ENCODE results near the gene POLA1.

POLA1 gene

DNA sequence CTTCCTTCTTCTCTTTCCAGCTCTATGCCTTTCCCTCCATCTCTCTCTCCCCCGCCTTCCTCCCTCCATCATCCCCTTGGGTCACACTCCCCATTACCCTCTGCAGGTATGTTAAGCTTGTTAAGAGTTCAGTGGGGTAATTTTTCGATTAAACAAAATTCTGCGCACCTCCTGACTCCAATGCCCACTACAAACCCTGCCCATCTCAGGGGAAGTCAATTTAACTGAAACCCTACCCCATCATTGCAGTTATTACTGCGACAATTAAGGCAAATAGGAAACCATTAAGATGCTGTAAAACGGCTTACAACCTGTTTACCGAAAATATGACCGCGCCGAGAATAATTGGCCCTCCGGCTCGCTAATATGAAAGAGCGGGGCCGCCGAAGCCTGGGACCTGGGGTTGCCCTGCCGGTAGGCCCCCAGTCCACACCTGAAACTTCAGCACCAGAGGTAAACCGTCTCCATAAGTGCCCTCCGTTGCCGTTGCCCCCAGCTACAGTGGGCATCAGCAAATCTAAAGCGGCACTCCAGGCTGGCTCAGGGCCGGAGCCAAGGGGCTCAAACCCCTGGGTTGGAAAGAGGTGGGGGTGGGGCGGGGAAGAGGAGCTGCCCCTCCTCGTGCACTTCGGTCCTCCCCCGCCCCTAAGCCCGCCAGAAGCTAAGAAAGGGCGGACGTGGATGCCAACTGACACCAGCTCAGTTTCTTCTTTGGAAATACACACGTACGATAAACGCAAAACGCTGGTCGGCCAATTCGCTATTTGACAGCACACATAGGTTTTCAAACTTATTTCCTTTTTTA, 317.3 kb downstream of the POLA1 start:
- DNase-seq (ENCODE audit: low spot score), result no peak

GRCh38 chrX:25011589-25012432, 318.1 kb downstream of the POLA1 start:
- DNase-seq (ENCODE audit: low spot score), result no peak

GRCh38 chrX:25012433-25012735, 318.7 kb downstream of the POLA1 start:
- no peak for DNase-seq (ENCODE audit: low spot score)

DNA sequence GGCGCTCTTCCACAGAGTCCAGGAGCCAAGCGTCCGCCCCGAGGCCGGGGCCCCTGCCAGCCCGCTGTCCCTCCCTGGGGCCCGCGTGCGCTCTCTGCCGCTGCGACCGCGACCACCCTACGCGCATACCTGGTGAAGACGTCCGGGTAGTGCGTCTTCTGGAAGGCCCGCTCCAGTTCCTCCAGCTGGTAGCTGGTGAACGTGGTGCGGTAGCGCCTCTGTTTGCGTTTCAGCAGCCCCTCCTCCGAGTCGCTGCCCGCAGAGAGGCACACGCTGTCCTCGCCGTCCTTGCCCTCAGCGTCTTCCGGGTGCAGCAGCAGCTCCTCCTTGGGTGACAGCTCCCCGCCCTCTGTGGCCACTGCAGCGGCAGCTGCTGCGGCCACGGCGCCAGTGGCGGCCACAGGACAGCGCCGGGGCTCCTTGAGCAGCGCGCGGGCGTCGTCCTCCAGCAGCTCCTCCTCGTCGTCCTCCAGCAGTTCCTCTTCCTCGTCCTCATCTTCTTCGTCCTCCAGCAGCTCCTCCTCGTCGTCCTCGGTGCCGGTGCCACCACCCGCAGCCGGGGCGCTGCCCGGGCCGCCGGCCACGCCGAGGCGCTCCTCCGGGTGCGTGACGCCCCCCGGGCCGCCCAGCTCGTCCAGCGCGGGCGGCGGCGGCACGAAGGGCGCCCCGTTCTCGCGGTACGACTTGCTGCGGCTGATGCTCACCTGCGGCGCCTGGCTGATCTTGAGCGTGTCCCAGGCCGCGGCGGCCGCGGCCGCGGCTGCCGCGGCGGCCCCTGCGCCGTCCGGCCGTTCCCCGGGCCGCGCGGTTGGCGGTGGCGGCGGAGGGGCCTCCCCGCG, 319.3 kb downstream of the POLA1 start:
- DNase-seq (ENCODE audit: low spot score), result no peak

- no peak for DNase-seq (ENCODE audit: low spot score)
Measured at GRCh38 chrX:25013632-25014365, 320.1 kb downstream of the POLA1 start.

GRCh38 chrX:25014366-25014838, 320.7 kb downstream of the POLA1 start:
- no peak for DNase-seq (ENCODE audit: low spot score)

- DNase-seq (ENCODE audit: low spot score), result no peak
Measured at GRCh38 chrX:25015486-25016360, 322.0 kb downstream of the POLA1 start, which contains the start of gene ARX. TSS of gene ARX (minus strand) at chrX:25015965. CDS start at chrX:25015737, 228 bp downstream.

- DNase-seq (ENCODE audit: low spot score), result no peak
Measured at GRCh38 chrX:25016361-25016671, 322.6 kb downstream of the POLA1 start.

DNA sequence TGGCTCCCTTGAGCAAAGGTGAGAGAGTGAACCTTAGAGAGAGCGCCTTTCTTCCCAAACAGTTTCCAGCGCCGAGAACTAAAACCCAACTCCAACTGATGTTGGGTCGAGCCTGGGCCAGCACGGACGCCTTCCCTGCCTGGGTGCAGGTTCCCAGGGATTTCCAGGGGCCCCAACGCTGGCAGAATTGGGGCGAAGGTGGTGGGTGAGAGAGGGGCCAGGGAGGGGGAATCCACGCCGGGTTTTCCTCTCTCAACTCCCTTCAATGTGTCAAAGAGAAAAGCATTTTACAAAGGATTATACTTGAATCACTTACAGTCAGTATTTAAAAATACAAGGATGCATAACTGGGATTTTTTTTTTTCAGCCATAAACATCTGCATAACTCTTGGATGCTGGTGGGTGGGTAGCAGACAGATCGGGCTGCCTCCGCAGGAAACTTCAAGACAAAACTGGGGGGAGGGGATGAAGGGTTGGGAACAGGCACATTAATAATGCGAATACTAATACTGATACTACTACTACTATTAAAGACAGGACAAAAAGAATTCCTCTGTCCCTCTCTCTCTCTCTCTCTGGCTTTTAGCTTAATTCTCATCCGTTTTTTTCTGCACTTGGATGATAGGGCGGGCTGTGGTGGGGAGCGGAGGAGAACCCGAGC, 323.4 kb downstream of the POLA1 start:
- DNase-seq (ENCODE audit: low spot score), result no peak

DNA sequence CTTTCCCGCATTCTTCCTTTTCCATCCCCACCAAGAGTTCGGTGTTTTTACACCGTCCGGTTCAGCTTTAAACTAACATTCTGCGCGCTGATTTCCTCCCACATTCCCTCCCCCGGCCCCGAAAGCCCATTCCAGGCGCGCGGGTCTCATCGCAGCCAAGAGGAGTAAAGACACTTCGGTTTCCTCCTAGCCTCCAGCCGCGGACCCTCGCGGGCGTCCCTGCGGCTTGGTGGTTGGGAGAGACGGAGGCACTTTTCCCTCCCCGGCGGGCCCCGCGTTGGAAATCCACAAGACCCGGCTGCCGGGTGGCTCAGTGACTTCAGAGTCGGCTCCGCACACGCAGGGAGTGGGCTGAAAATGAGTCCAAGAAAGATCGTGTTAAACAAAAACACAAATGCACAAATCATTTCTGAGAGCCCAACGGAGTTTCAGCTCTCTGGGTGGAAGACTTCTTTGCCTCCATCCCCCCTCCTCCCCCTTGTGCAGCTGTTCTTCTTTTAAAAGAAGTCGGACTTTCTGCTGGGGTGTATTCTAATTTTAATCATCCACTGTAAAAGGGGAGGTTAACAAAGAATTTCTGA, 324.0 kb downstream of the POLA1 start:
- DNase-seq (ENCODE audit: low spot score), result no peak

- DNase-seq (ENCODE audit: low spot score), result no peak
Measured at GRCh38 chrX:25018682-25019081, 325.0 kb downstream of the POLA1 start.

GRCh38 chrX:25019707-25020390, 326.1 kb downstream of the POLA1 start:
- DNase-seq (ENCODE audit: low spot score), result no peak

- DNase-seq (ENCODE audit: low spot score), result no peak
Measured at GRCh38 chrX:25020391-25020904, 326.7 kb downstream of the POLA1 start.

DNA sequence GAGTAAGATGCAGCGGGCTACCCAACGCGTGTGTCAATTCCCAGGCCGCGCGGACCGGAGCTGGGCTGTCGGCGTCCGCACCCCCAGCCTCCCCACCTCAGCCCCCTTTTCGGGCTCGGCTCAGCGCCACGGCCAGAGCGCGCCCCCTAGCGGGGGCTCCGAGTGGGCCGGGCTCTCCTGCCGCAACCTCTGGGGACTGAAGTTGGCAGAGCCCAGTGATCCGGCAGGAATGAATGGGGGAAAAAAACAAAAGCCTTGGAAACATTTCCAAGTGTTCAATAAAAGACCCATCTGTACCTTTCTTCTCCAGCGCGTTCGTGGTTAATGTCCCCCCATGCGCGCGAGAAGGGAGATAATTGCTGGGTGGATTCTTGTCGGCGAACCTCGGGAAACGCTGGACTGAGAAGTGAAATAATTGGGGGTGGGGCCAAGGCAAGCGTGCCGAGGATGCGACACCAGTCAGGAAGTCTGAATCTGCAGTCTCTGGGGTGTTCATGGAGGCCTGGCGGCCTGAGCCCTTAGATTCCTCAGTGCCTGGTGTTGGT, 327.3 kb downstream of the POLA1 start:
- DNase-seq (ENCODE audit: low spot score), result peak; percentile 75

DNA sequence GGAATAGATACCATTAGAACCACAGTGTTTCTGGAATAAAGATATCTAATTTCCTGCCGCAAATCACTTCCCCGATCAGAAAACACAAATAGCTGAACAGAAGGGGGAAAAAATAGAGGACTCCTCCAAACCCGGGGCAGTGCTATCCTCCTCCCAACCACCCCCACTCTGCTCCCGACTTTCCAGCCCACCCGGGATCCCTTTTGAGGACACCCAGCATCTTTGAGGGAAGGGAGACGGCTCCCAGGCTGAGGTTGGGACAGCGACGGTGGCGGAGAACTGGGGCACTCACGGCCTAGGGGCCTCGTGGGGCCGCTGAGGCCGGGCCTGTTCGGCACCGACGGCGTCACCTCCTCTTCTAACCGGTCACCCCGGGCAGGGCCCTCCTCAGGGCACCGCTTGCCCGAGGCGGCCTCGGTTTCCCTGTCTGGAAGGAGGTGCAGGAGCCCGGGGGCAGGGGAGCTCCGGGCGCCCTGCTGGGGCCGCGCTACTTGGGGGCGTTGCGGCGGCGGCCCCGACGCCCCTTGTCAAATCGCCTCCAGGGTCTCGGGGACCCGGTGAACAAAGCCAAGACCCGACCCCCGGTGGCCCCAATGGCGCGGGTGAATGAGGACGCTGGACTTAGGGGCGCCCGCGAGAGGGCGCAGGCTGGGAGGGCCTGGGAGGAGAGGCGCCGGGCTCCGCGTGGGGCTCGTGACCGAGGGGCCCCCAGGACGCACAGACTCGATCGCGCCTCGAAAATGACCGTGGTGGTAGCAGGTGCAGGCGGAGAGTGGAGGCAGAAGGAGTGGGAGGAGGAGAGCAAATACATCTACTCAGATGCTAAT, 329.0 kb downstream of the POLA1 start:
- no peak for DNase-seq (ENCODE audit: low spot score)

- no peak for DNase-seq (ENCODE audit: low spot score)
Measured at GRCh38 chrX:25023908-25024307, 330.2 kb downstream of the POLA1 start.

DNA sequence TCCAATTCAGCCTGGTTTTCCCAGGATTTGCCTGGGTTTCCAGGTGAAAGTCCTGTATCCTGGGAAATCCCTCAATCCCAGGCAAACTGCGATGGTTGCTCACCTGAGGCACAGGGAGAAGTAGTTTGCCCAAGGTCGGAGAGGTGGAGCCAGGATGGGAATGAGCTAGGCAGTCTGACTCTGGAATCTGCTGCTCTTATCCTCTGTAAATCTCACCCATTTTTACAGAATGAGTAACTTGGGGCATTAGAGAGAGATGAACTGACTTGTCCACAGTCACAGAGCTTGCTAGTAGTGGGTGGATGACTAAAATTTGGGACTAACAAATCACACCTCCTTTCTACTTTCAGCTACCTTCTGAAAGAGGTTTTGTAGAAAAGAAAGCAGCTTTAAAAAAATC, 331.9 kb downstream of the POLA1 start:
- no peak for DNase-seq (ENCODE audit: low spot score)

DNA sequence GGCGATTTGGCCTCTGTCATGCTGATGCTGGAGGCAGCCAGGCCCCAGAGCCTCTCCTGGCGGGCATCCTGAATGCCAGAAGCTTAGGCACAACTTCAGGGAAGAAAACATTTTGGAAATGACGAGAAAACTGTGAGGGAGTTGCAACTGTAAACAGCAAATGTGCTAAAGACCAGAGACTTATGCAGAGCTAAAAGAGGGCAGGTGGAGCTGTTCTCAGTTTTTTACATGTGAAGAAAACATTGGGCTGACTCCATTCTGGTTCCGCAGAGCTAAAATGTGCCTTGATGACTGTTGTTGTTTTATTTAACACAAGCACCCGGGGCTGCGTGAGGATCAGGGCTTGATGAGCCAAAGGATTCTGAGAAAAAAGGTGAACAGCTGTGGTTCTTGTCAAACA, 332.9 kb downstream of the POLA1 start:
- DNase-seq (ENCODE audit: low spot score), result no peak
